ENCODE measurements around the gene ZNF425. TPM values are rescaled to one million over a fixed set of nuclear protein-coding genes. Genes with fewer than 3 reads are reported as not detected.

ZNF425 gene, protein sequence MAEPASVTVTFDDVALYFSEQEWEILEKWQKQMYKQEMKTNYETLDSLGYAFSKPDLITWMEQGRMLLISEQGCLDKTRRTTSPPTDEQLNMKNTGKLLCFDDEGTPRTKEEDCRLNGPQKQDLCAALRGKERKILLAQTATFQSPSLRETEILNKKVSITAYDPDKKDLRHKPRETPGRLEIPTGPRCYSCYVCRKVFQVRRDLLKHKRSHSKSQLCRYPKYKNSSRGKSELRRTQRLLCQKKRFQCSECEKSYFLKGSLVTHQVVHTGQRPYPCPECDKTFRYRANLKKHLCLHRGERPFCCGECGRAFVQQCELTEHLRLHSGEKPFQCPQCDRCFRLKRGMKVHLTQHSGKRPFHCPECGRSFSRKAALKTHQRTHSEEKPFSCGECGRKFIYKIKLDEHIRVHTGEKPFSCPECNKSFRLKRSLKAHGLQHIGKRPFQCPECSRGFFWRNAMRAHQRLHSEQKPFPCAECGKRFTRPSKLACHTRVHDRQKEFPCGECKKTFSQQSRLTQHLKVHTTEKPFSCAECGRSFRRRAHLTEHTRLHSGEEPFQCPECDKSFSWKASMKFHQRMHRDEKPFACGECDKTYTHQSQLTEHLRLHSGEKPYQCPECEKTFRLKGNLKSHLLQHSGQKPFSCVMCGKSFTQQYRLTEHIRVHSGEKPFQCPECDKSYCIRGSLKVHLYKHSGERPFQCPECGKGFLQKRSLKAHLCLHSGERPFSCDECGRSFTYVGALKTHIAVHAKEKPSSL
- total RNA-seq (0.35 TPM), polyA plus RNA-seq (1 to 10 TPM in 2 of 4 donors, under 1 TPM in 2; 0.64 to 1.4 (median 0.91) TPM)

DNA sequence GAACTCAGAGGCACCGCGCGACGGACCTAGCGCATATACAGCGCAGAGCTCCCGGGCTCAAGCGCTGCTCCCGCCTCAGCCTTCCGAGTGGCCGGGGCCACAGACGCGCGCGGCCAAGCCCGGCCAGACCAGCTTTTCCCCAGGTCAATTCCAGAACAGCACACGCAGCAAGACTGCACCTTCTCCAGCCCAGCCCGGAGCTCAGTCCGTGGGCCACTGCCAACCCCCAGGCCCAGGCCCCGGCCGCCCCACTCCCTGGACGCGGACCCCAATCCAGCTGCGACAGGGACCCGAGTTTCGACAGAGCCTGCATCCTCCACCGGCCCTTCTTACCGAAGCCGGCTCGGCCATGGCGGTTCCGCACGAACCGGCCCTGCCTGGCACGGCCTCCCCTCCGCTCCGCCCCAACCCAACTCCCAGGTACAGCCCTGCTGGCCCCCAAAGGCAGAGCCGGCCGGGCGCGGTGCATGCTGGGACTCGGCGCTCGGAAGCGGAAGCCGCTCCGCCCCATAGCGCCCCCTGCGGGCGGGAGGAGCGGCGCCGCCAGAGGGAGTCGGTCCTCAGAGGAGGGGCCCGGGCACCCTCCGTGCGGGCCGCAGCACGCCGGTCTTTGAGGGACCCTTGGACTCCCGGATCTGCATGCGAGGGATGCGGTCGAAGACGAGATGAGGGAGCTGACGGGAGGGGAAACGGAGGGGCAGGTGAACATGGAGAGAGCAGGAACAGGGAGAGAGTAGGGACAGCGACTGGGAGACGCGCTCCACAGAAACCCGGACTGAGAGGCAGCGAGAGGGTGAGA, at the start of gene ZNF425:
Gene ZNF425, minus strand, starts transcription at position 462 of the 799 bp plus-strand sequence. Its CDS starts 111 bp downstream, at position 351.
- H3K36me3 Mint-ChIP-seq, result peaks cover 10% of the 10 kb centered on the region
- peak within 1 kb of the TSS; percentile 91 to 100 (median 98) for H3K4me3 Mint-ChIP-seq
- H3K4me3 ChIP-seq (ENCODE audit: low read depth, low read length), result peak within 1 kb of the TSS; percentile 95
- no peaks in the 10 kb centered on the region for H3K27me3 Mint-ChIP-seq
- peaks cover 12 to 25% (median 19%) of the 10 kb centered on the region in 4 donors for H3K4me1 Mint-ChIP-seq
- peaks cover 7% of the 10 kb centered on the region for H3K36me3 ChIP-seq (ENCODE audit: control insufficient read depth, insufficient read depth, low read length)
- peak within 1 kb of the TSS; percentile 82 for H3K27ac ChIP-seq (ENCODE audit: insufficient read depth, low read length, poor library complexity, severe bottlenecking)
- peaks cover 0 to 10% (median 5%) of the 10 kb centered on the region in 7 donors for H3K9me3 Mint-ChIP-seq
- H3K27ac Mint-ChIP-seq, result peak within 1 kb of the TSS; percentile 98 to 99 (median 99)
- DNase-seq (peak; percentile 90 to 95 (median 91)), ATAC-seq (ENCODE audit: low read depth in 2 of 2) (peak; percentile 93 to 94)
- peaks cover 15% of the 10 kb centered on the region for H3K4me1 ChIP-seq (ENCODE audit: control insufficient read depth, insufficient read depth, low read length, poor library complexity, severe bottlenecking)
- H3K9me3 ChIP-seq (ENCODE audit: control insufficient read depth in 2 of 2, low read length in 2 of 2), result peaks cover 7 to 8% of the 10 kb centered on the region in 2 experiments
- no peaks in the 10 kb centered on the region for H3K27me3 ChIP-seq (ENCODE audit: control insufficient read depth, insufficient read depth, low read length)

DNA sequence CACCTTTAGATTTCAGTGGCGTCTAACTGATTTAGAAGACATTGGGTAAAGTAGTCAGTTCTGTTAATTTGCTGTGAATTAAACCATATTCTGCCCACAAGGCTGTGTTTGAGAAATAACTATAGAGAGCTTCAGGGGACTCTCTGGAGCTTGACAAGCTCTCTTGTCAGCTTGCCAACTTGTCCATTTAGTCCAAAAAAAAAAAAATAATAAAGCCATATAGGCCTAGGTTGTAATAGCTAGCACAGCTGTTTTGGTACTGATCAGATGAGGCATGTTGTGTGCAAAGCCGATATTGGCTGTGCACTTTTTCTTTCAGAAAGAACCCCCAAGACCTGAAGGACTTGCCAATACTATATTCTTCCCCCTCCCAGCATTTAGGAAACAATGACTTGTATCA, 49.0 kb upstream of the ZNF425 start:
- H3K36me3 ChIP-seq (ENCODE audit: control insufficient read depth, insufficient read depth, low read length), result peaks cover 58% of the 10 kb centered on the region
- no peaks in the 10 kb centered on the region for H3K4me1 ChIP-seq (ENCODE audit: control insufficient read depth, insufficient read depth, low read length, poor library complexity, severe bottlenecking)
- no peak overlapping the region for H3K27ac ChIP-seq (ENCODE audit: insufficient read depth, low read length, poor library complexity, severe bottlenecking)
- no peaks in the 10 kb centered on the region for H3K27me3 ChIP-seq (ENCODE audit: control insufficient read depth, insufficient read depth, low read length)
- ATAC-seq (ENCODE audit: low read depth in 2 of 2) (no peak), DNase-seq (no peak)
- H3K9me3 Mint-ChIP-seq, result no peaks in the 10 kb centered on the region
- H3K4me3 Mint-ChIP-seq, result no peak overlapping the region
- H3K9me3 ChIP-seq (ENCODE audit: control insufficient read depth in 2 of 2, low read length in 2 of 2), result no peaks in the 10 kb centered on the region
- H3K4me1 Mint-ChIP-seq, result peaks cover 0 to 2% (median 0%) of the 10 kb centered on the region in 4 donors
- H3K27me3 Mint-ChIP-seq, result no peaks in the 10 kb centered on the region
- H3K36me3 Mint-ChIP-seq, result peaks cover 33% of the 10 kb centered on the region
- no peak overlapping the region for H3K4me3 ChIP-seq (ENCODE audit: low read depth, low read length)
- H3K27ac Mint-ChIP-seq, result peak overlapping the region in 1 of 3 donors; percentile 38

DNA sequence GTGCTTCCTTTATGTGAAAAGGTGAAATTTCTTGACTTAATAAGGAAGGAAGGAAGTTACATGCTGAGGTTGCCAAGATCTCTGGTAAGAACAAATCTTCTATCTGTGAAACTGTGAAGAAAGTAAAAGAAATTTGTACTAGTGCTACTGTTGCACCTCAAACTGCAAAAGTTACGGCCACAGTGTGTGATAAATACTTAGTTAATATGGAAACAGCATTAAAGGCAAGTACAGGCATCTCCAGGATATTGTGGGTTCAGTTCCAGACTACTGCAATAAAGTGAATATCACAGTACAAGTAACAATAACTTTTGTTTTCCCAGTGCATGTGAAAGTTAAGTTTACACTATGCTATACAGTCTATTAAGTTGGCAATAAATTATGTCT, 46.4 kb upstream of the ZNF425 start:
- ATAC-seq (ENCODE audit: low read depth in 2 of 2) (no peak), DNase-seq (no peak)
- Histone ChIP-seq H3K4me1 (ENCODE audit: control insufficient read depth, insufficient read depth, low read length, poor library complexity, severe bottlenecking) (no peaks in the 10 kb centered on the region), H3K27ac (ENCODE audit: insufficient read depth, low read length, poor library complexity, severe bottlenecking) (no peak overlapping the region), H3K4me3 (ENCODE audit: low read depth, low read length) (no peak overlapping the region), H3K27me3 (ENCODE audit: control insufficient read depth, insufficient read depth, low read length) (no peaks in the 10 kb centered on the region), H3K9me3 (ENCODE audit: control insufficient read depth in 2 of 2, low read length in 2 of 2) (no peaks in the 10 kb centered on the region), H3K36me3 (ENCODE audit: control insufficient read depth, insufficient read depth, low read length) (peaks cover 57% of the 10 kb centered on the region)
- no peak overlapping the region for H3K27ac Mint-ChIP-seq
- H3K27me3 Mint-ChIP-seq, result no peaks in the 10 kb centered on the region
- H3K4me1 Mint-ChIP-seq, result peaks cover 0 to 2% (median 0%) of the 10 kb centered on the region in 4 donors
- no peak overlapping the region for H3K4me3 Mint-ChIP-seq
- peaks cover 21% of the 10 kb centered on the region for H3K36me3 Mint-ChIP-seq
- no peaks in the 10 kb centered on the region for H3K9me3 Mint-ChIP-seq

GRCh38 chr7:149171892-149172533, 45.9 kb upstream of the ZNF425 start:
- no peak overlapping the region for H3K27ac Mint-ChIP-seq
- H3K4me1 Mint-ChIP-seq, result peaks cover 0 to 2% (median 0%) of the 10 kb centered on the region in 4 donors
- H3K9me3 Mint-ChIP-seq, result no peaks in the 10 kb centered on the region
- Histone ChIP-seq H3K4me1 (ENCODE audit: control insufficient read depth, insufficient read depth, low read length, poor library complexity, severe bottlenecking) (no peaks in the 10 kb centered on the region), H3K4me3 (ENCODE audit: low read depth, low read length) (no peak overlapping the region), H3K27me3 (ENCODE audit: control insufficient read depth, insufficient read depth, low read length) (no peaks in the 10 kb centered on the region), H3K27ac (ENCODE audit: insufficient read depth, low read length, poor library complexity, severe bottlenecking) (no peak overlapping the region), H3K9me3 (ENCODE audit: control insufficient read depth in 2 of 2, low read length in 2 of 2) (no peaks in the 10 kb centered on the region), H3K36me3 (ENCODE audit: control insufficient read depth, insufficient read depth, low read length) (peaks cover 57% of the 10 kb centered on the region)
- H3K4me3 Mint-ChIP-seq, result no peak overlapping the region
- DNase-seq, result no peak
- H3K36me3 Mint-ChIP-seq, result peaks cover 20% of the 10 kb centered on the region
- ATAC-seq (ENCODE audit: low read depth in 2 of 2), result no peak
- H3K27me3 Mint-ChIP-seq, result no peaks in the 10 kb centered on the region

- no peaks in the 10 kb centered on the region for H3K27me3 ChIP-seq (ENCODE audit: control insufficient read depth, insufficient read depth, low read length)
- Mint-ChIP-seq H3K36me3 (peaks cover 27% of the 10 kb centered on the region), H3K4me3 (no peak overlapping the region), H3K4me1 (peaks cover 0 to 2% (median 0%) of the 10 kb centered on the region in 4 donors), H3K27ac (peak overlapping the region in 2 of 3 donors; percentile 49 to 52), H3K27me3 (no peaks in the 10 kb centered on the region), H3K9me3 (no peaks in the 10 kb centered on the region)
- H3K4me1 ChIP-seq (ENCODE audit: control insufficient read depth, insufficient read depth, low read length, poor library complexity, severe bottlenecking), result no peaks in the 10 kb centered on the region
- no peak for ATAC-seq (ENCODE audit: low read depth in 2 of 2)
- no peak for DNase-seq
- H3K36me3 ChIP-seq (ENCODE audit: control insufficient read depth, insufficient read depth, low read length), result peaks cover 46% of the 10 kb centered on the region
- no peak overlapping the region for H3K27ac ChIP-seq (ENCODE audit: insufficient read depth, low read length, poor library complexity, severe bottlenecking)
- H3K4me3 ChIP-seq (ENCODE audit: low read depth, low read length), result no peak overlapping the region
- H3K9me3 ChIP-seq (ENCODE audit: control insufficient read depth in 2 of 2, low read length in 2 of 2), result no peaks in the 10 kb centered on the region
Observed at GRCh38 chr7:149166630-149167352, 40.7 kb upstream of the ZNF425 start.

DNA sequence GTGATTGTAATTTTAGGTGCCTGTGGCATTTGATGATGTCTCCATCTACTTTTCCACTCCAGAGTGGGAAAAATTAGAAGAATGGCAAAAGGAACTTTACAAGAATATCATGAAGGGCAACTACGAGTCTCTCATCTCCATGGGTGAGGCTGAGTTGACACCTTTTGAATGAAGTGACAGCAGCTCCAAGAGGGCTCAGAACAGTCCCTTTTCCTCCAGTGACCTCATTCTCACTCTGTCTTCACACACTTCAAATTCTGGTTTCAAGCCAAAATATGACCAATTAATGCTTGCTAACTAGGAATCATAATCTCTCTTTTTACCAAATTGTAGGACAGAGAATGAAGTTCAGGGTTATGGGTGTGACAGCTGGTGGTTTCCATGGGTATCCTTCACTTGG, 40.0 kb upstream of the ZNF425 start:
- H3K27me3 ChIP-seq (ENCODE audit: control insufficient read depth, insufficient read depth, low read length), result no peaks in the 10 kb centered on the region
- H3K4me3 ChIP-seq (ENCODE audit: low read depth, low read length), result no peak overlapping the region
- Mint-ChIP-seq H3K9me3 (no peaks in the 10 kb centered on the region), H3K36me3 (peaks cover 30% of the 10 kb centered on the region), H3K4me1 (peaks cover 0 to 2% (median 0%) of the 10 kb centered on the region in 4 donors), H3K27ac (peak overlapping the region in 2 of 3 donors; percentile 49 to 52), H3K27me3 (no peaks in the 10 kb centered on the region), H3K4me3 (no peak overlapping the region)
- DNase-seq (no peak), ATAC-seq (ENCODE audit: low read depth in 2 of 2) (no peak)
- peaks cover 50% of the 10 kb centered on the region for H3K36me3 ChIP-seq (ENCODE audit: control insufficient read depth, insufficient read depth, low read length)
- H3K9me3 ChIP-seq (ENCODE audit: control insufficient read depth in 2 of 2, low read length in 2 of 2), result no peaks in the 10 kb centered on the region
- H3K27ac ChIP-seq (ENCODE audit: insufficient read depth, low read length, poor library complexity, severe bottlenecking), result no peak overlapping the region
- H3K4me1 ChIP-seq (ENCODE audit: control insufficient read depth, insufficient read depth, low read length, poor library complexity, severe bottlenecking), result no peaks in the 10 kb centered on the region
